GM19372 (cell line): ENCODE measurements around the gene FBXO42.

ENCODE experiments used
- ATAC-seq: cut with Tn5 transposase; IDR thresholded peaks from one replicate; pipeline ENCODE4 v1.9.1; 2021; ENCODE audit warnings: mild to moderate bottlenecking, low read depth, moderate library complexity; ENCODE audit not compliant: unreplicated experiment

FBXO42 gene

DNA sequence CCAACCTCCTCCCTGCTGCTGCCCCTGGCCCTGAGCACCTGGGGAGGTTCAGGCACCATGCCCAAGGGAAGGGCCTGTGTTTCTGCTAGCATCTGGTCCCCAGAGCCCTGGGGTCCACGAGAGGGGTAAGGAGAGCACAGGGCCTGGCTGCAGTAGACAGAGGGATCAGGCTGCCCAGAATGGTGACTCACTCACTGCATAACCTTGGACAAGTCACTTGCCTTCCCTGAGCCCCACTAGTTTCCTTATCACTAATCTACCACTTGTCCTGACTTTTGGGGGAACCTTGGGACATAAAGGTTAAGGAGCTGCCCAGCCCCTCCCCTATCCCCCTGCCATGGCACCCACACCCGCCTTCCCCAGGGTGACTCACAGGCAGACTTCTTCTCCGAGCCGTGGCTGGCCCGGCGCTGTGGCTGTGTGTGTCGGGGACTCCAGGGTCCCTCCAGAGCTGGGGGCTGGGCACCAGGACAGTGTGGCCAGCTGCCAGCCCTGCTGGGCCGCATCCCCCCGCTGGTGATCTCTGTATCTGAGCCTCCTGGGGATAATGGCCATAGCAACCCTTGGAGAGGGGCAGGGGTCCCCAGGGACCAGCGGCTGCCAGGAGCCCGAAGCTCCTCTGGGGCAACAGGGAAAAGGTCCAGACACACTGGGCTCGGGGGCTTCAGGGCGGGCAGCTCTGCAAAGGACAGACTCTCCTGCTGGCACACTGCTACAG lies 143.9 kb downstream of the FBXO42 start:
- no peak for ATAC-seq

DNA sequence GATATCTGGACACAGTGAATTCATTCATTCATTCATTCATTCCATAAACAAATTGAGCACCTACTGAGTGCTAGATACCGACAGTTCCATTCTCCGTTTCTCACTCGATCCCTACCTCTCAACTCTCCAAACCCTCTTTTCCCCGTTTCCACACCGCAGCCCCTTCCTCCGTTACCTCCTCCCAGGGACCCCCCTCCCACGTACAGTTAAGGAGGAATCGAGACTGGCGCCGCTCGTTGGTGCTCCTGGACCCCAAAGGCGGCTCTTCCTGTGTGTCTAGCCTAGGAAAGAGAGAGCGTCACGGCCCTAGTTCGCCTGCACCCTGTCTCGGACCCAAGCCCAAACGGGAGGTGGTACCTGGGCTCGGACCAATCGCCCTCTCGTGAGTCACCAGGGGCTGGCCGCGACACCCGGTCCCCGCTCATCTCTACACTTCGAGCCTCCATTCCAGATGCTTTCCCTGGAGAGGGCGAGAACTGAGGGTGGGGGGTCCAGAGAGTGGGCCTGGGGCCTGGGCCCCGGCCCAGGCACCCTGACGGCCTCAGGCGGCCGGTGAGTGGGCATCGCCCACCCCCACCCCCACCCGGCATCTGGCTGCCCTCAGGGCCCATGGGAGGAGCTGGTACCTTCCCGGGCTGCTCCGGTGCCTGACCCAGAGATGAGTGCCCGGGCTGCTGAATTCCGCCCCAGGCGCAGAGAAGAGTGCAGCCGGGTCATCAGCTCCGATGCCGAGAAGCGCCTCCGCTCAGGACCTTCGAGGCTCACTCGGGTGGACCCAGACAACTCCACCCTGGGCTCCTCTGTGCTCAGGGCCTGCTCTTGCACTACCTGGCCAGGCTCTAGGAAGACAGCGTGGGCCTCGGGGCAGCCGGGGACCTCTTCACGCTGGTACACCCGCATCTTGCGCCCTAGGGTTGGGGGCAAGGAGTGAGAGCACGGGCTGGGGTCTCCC lies 144.7 kb downstream of the FBXO42 start:
- no peak for ATAC-seq

DNA sequence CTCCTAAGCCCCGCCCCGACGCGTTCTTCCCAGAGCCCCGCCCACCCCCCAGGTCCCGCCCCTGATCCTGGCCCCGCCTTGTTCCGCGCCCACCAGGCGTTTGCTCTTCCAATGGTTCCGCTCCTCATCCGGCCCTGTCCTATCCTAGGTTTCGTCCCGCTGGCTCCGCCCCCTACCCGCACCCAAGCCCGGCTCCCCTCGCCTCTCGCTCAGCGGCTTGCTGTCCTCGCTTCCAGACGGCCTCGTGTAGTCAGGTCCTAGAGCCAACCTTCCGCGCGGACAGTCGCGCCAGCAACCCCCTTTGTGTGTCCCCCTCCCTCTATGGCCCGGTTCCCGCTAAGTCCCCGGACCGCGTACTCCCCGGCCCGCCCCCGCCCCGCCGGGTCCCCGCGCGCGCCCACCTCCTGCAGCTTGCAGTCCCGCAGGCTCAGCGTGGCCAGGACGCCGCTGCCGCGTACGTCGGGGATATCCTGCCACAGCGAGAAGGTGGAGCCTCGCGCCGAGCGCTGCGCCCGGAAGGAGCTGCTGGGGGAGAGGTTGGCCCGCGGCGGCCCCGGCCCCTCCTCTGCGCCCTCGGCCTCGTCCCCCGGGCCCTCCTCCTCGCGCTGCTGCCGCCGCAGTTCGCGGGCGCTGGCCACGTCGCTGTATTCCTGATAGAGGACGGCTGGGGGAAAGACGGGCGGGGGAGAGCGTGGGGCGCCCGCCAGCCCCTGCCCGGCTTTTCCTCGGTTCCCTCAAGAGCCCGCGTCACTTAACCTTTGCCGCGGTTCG lies 145.5 kb downstream of the FBXO42 start:
- peak; percentile 70 for ATAC-seq

DNA sequence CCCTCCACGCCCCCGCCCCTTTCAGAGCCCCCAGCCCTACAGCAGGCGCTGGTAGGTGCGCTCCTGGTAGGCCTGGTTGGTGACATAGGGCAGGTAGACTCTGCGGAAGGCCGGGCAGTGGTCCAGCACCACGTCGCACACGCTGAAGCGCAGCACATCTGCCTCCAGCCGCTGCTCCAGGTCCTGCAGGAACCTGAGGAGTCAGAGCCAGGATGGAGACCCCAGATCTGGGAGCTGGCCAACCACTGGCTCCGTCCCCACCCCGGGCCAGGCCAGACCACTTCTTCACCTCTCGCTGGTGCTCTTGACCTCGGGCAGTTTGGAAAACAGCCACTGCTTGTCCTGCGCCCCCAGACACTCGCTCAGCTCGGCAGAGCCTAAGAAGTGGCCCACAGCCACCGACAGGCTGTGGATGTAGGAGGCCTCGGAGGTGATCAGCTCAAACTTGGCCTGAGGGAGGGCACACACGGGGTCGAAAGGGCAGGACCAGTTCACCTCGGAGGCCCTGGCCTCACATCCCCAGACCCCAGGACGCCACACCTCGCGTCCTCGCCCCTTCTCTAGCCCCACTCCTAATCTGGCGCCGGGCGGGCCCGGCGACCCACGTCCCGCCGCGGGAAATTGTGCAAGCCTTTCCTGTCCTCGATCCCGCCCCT lies 146.3 kb downstream of the FBXO42 start:
- peak; percentile 10 for ATAC-seq

DNA sequence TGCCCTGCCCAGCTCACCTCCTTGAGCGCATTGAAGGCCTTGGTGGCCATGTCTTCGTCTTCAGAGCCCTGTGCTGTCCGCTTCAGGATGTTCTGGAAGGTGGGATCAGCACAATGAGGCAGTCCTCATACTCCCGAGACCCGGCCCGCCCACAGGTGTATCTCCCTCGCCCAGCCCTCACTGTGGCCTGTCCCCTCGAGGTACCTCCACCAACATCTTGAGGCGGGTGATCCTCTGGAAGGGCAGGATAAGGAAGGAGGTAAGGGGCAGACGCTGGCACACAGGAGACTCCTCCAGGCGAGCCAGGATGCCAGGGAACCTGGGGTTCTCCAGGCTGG lies 147.0 kb downstream of the FBXO42 start:
- no peak for ATAC-seq

DNA sequence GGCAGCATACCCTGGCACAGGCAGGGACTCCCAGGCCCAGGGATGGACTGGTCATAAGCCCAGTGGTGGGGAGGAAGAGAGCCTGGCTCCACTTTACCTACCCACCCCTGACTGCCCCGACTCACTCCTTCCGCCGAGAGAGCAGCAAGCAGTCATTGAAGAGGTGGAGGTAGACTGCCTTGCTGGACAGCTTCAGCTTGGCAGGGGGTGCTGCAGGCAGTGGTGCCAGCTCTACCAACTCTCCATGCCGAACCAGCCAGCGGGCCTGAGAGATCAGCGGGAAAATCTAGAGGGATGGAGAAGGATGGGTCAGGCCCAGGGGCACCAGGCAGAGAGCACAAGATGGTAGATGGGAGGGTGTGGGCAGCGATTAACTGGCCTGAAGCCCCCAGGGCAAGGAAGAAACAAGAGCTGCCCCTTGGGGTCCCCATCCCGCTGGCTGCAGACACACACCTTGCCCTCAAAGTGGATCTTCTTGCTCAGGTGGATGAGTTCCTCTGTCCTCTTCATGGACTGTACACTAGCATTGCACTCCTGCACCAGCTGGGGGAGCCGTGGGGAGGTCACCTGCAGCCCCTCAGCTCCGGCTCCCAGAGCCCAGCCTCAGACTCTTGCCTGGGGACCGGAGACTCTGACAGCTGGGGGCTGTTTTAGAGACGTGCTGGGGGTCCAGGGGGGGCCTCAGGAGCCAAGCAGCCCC lies 147.5 kb downstream of the FBXO42 start:
- no peak for ATAC-seq

DNA sequence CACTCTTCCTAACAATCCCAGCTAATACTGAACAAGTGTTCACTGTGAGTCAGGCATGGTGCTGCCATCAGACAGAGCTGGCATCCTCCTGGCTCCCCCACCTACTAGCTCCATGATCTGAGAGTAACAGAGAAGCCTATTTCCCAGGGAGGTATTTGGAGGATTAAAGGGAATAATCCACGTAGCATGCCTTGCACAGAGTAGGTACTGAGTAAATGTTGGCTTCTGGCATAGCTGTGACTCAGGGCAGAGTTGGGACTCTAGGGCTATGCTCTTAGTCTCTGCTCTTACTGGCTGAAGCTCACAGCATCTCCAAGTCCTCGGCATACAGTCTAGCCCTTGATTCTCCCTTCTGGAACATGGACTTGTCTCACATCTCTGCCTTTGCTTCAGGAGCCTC lies 148.1 kb downstream of the FBXO42 start:
- ATAC-seq, result no peak

DNA sequence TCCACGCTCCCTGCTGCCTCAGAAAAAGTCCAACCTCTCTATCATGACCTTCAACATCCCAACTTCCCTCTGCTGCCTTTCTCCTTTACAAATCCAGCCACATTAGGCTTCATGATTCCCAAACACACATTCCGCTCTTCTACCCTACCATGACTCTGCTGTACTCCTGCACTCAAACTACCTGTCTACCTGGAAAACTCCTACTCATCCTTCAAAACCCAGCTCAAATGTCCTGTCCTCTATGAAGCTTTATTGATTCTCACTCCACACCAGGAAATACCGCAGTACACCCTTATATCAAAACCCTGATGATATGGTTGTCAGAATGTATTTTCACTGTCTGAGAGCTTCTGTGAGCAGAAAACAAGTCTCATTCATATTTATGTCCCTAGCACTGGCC lies 148.7 kb downstream of the FBXO42 start:
- no peak for ATAC-seq

DNA sequence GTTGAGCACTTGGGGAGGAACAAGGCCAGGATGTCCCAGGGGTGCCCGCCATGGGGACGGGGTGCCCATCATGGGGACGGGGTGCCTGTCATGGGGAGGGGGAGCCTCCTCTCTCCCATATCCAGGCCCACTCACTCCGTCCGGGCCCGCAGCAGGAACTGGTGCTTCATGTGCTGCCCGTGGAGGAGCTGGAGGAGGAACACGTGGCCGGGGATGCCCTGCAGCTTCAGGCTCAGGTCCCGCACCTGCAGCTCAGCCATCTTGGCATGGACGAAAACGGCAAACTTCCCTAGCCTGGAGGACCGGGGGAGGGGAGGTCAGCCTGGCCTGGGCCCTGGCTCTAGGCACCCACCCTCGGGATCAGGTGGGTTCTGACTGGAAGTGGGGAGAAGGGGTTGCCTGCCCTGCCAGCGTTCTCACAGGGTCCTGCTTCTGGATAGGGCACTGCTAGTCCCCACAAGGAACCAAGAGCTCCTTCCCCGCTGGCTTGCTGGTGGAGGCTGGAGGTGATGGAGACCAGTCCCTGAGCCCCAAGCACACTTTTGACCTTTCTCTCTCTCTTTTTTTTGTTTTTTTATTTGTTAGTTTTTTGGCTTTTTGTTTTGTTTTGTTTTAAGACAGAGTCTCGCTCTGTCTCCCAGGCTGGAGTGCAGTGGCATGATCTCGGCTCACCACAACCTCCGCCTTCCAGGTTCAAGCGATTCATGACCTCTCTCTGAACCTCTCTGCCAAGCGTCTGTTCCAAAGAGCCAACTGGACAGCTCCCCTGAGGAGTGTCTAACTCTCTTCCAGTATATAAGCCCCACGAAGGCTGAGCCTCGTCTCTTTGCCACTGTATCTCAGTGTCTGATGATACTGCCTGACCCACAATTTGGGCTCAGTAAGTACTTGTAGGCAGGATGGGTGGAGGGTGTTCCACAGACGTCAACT lies 149.7 kb downstream of the FBXO42 start:
- no peak for ATAC-seq

DNA sequence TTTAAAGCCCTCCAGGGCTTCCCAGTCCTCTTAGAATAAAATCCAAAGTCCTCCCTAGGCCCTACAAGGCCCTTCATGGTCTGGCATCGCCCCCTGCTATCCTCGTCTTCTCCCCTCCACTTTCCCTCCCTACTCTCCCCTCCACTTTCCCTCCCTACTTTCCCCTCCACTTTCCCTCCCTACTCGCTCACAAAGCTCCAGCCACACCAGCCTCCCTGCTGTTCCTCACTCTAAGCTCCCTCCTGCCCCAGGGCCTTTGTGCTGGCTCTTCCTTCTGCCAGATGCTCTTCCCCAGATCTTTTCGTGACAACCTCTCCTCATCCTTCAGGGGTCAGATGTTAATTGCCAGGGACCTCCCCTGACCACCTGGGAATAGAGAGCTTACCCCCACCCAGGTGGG lies 152.6 kb downstream of the FBXO42 start:
- no peak for ATAC-seq

DNA sequence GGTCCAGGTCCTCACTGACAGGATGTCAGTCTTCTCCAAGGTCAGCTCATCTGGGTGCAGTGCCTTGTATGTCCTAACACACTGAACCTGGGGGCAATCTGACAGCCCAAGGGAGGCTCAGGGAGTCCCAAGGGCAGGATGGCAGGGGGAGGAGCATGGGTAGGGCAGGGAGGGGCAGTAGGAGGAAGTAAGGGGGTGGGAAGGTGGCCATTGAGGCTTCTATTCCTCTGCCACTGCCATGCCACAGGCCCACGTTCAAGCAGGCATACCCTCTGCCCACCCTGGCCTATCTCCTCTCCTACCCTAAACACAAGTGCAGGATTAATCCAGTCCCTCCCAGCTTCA lies 153.2 kb downstream of the FBXO42 start:
- no peak for ATAC-seq

DNA sequence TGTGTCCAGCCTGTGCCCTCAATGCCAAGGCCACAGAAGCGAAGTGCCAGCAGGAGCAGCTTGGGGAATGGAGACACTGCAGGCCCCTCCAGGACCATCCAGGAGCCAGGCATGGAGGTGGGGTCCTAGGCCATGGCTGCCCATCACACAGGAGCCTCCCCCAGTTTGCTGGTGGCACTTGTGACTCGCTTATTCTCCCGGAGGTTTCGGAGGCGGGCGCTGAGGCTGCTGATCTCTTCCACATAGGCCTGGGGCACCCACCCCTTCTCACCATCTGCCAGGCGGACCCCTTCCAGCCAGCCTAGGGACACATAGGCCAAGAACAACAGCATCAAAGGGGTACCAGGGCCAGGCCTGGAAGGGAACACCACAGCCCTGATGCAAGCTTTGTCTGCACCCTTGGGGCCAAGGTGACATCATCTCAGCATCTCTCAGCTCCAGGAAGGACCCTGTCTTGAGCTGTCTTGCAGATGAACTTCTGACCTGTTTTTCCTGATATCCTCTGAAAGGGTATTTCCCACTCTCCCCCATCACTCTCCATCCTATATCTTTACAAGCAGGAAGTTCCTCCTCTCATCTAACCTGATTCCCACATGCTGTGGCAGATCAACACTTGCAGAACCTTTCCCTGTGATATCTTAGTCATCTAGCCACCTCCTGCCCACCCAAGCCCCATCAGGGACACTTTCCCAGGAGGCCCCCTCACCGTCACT lies 153.7 kb downstream of the FBXO42 start:
- no peak for ATAC-seq

DNA sequence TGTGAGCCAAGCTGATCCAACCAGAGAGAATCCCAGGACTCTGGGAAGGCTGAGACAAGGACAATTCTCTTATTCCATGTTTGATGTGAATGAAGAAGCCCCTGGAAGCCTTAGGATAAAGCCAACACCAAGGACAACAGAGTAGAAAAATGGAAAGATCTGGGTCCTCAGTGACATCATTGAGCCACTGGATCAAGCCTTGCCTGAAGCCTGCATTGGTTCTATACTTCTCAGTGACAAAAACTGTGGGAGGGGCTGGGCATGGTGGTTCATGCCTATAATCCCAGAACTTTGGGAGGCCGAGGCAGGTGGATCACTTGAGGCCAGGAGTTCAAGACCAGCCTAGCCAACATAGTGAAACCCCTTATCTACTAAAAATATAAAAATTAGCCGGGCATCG lies 155.4 kb downstream of the FBXO42 start:
- ATAC-seq, result no peak
